ENCODE data around the gene MRPS34. TPM values are rescaled to one million over a fixed set of nuclear protein-coding genes. Genes with fewer than 3 reads are reported as not detected.

The MRPS34 gene
- total RNA-seq, 1 experiment from 2014 or later, result 101 TPM

DNA sequence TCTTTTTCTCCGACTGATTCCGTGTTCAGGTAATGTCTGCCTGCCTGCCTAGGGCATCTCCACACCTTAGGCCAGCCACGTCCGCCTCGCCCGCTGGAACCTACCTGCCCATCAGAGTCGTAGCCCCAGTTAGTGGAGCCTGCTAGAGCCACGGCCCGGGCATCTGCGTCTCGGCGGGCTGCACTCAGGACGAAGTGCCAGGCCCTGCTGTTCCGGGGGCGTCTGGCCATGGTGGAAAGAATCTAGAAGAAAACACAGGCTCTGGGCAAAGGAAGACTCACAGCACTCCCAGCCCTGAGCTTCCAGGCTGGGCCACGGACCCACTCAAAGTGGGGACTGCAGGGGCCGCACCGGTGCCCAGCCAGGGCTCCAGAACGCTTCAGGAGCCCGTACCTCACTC lies 8.3 kb upstream of the MRPS34 start:
- Histone ChIP-seq H3K27ac (ENCODE audit: low read length) (0 out of 2 replicates have a peak overlapping the region, but pooled peaks have one; percentile 32), H2AFZ (ENCODE audit: low read length) (no peak overlapping the region), H3K9ac (ENCODE audit: low read length) (peak overlapping the region; percentile 79), H3K4me1 (ENCODE audit: low read length) (peaks cover 20% of the 10 kb centered on the region), H3K4me3 (ENCODE audit: low read length) (peak overlapping the region; percentile 82), H3K36me3 (ENCODE audit: insufficient read depth, low read length) (no peaks in the 10 kb centered on the region), H3K79me2 (ENCODE audit: low read length) (peaks cover 40% of the 10 kb centered on the region), H3K9me2 (replicated peaks; ENCODE audit: insufficient read depth, low read length) (no peaks in the 10 kb centered on the region), H3K9me3 (ENCODE audit: low read length) (no peaks in the 10 kb centered on the region), H3K4me2 (ENCODE audit: low read depth, low read length, poor library complexity, severe bottlenecking) (peak overlapping the region; percentile 90), H3K27me3 (ENCODE audit: low read length) (no peaks in the 10 kb centered on the region), H4K20me1 (ENCODE audit: insufficient read depth, low read depth, low read length) (peaks cover 27% of the 10 kb centered on the region)
- no peak for DNase-seq

DNA sequence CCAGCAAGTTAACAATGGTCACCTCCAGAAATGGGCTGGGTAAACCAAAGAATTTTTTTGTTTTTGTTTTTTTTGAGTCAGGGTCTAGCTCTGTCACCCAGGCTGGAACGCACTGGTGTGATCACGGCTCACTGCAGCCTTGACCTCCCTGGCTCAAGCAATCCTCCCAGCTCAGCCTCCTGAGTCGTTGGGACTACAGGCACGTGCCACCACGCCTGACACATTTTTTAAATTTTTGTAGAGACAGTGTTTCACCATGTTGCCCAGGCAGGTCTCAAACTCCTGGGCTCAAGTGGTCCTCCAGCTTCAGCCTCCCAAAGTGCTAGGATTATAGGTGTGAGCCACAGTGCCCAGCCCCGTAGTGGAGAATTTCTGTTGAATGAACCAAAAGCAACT lies 7.7 kb upstream of the MRPS34 start:
- Histone ChIP-seq H3K9ac (ENCODE audit: low read length) (peak overlapping the region; percentile 79; the same call in 1 of the 2 replicates), H3K9me3 (ENCODE audit: low read length) (no peaks in the 10 kb centered on the region), H3K27ac (ENCODE audit: low read length) (no peak overlapping the region), H3K4me1 (ENCODE audit: low read length) (peaks cover 20% of the 10 kb centered on the region), H3K4me3 (ENCODE audit: low read length) (peak overlapping the region; percentile 82; the same call in 1 of the 2 replicates), H3K4me2 (ENCODE audit: low read depth, low read length, poor library complexity, severe bottlenecking) (peak overlapping the region; percentile 90), H3K27me3 (ENCODE audit: low read length) (no peaks in the 10 kb centered on the region), H4K20me1 (ENCODE audit: insufficient read depth, low read depth, low read length) (peaks cover 25% of the 10 kb centered on the region), H3K79me2 (ENCODE audit: low read length) (peaks cover 35% of the 10 kb centered on the region), H2AFZ (ENCODE audit: low read length) (no peak overlapping the region), H3K36me3 (ENCODE audit: insufficient read depth, low read length) (0 out of 2 replicates have a peak, but pooled peaks cover under 1% of the 10 kb centered on the region), H3K9me2 (replicated peaks; ENCODE audit: insufficient read depth, low read length) (no peaks in the 10 kb centered on the region)
- DNase-seq, result no peak

- H4K20me1 ChIP-seq (ENCODE audit: insufficient read depth, low read depth, low read length), result peaks cover 19% of the 10 kb centered on the region; the same call in 1 of the 2 replicates
- H3K9me2 ChIP-seq (replicated peaks; ENCODE audit: insufficient read depth, low read length), result no peaks in the 10 kb centered on the region
- H3K36me3 ChIP-seq (ENCODE audit: insufficient read depth, low read length), result 0 out of 2 replicates have a peak, but pooled peaks cover 2% of the 10 kb centered on the region
- 0 out of 2 replicates have a peak overlapping the region, but pooled peaks have one; percentile 82 for H3K4me3 ChIP-seq (ENCODE audit: low read length)
- H3K4me2 ChIP-seq (ENCODE audit: low read depth, low read length, poor library complexity, severe bottlenecking), result no peak overlapping the region
- H3K27me3 ChIP-seq (ENCODE audit: low read length), result no peaks in the 10 kb centered on the region
- H3K27ac ChIP-seq (ENCODE audit: low read length), result no peak overlapping the region
- no peak overlapping the region for H3K9ac ChIP-seq (ENCODE audit: low read length)
- H2AFZ ChIP-seq (ENCODE audit: low read length), result no peak overlapping the region
- DNase-seq, result no peak
- H3K9me3 ChIP-seq (ENCODE audit: low read length), result no peaks in the 10 kb centered on the region
- peaks cover 32% of the 10 kb centered on the region for H3K79me2 ChIP-seq (ENCODE audit: low read length)
- H3K4me1 ChIP-seq (ENCODE audit: low read length), result peaks cover 20% of the 10 kb centered on the region
Observed at GRCh38 chr16:1779741-1780676, 7.1 kb upstream of the MRPS34 start.

- peaks cover 18% of the 10 kb centered on the region; the same call in 1 of the 2 replicates for H4K20me1 ChIP-seq (ENCODE audit: insufficient read depth, low read depth, low read length)
- H3K4me2 ChIP-seq (ENCODE audit: low read depth, low read length, poor library complexity, severe bottlenecking), result no peak overlapping the region
- H3K27ac ChIP-seq (ENCODE audit: low read length), result no peak overlapping the region
- no peak overlapping the region for H2AFZ ChIP-seq (ENCODE audit: low read length)
- H3K4me3 ChIP-seq (ENCODE audit: low read length), result no peak overlapping the region
- no peak overlapping the region for H3K9ac ChIP-seq (ENCODE audit: low read length)
- peaks cover 32% of the 10 kb centered on the region for H3K79me2 ChIP-seq (ENCODE audit: low read length)
- 0 out of 2 replicates have a peak, but pooled peaks cover 2% of the 10 kb centered on the region for H3K36me3 ChIP-seq (ENCODE audit: insufficient read depth, low read length)
- H3K9me3 ChIP-seq (ENCODE audit: low read length), result no peaks in the 10 kb centered on the region
- no peaks in the 10 kb centered on the region for H3K9me2 ChIP-seq (replicated peaks; ENCODE audit: insufficient read depth, low read length)
- no peaks in the 10 kb centered on the region for H3K27me3 ChIP-seq (ENCODE audit: low read length)
- peaks cover 26% of the 10 kb centered on the region for H3K4me1 ChIP-seq (ENCODE audit: low read length)
- no peak for DNase-seq
Observed at GRCh38 chr16:1779234-1779701, 6.3 kb upstream of the MRPS34 start.

- H3K36me3 ChIP-seq (ENCODE audit: insufficient read depth, low read length), result 0 out of 2 replicates have a peak, but pooled peaks cover 2% of the 10 kb centered on the region
- H4K20me1 ChIP-seq (ENCODE audit: insufficient read depth, low read depth, low read length), result peaks cover 19% of the 10 kb centered on the region; the same call in 1 of the 2 replicates
Observed at GRCh38 chr16:1778200-1779179, 5.6 kb upstream of the MRPS34 start.

DNA sequence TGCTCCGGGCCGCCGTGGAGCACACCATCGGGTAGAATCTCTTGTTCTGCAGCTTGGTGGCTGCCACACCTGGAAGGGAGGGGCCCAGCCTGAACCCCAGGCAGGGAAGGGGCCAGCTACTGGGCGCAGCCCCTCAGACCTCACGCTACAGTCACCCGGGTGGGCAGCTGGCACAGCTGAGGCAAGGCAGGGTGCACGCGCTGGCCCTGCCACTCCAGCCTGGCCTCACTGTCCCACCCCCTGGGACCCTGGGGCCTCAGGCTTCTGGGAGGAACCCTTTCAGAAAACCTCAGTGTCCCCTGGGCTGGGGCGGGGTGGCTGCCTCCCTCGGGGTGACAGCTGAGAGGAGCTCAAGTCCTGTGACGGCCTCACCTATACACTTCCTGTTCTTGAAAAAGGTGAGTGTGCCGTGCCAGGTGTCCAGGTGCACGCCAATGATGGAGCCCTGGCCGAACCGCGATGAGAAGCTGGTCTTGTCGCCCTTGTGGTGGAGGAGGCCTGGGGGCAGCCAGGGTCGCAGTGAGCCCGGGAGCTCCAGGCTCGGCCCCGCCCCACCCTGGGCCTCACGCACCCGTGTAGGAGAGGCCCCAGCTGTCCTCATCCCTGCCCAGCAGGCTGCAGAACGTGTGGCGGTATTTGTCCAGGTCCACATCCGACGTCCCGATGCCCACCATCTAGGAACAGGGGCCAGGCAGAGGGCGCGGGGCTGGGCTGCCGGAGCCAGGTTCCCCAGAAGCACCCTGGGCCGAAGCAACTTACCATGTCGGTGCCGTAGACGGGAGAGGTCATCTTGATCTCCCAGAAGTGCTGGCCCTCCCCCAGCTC lies 4.7 kb upstream of the MRPS34 start:
- H3K27me3 ChIP-seq (ENCODE audit: low read length), result no peaks in the 10 kb centered on the region
- no peaks in the 10 kb centered on the region for H3K9me3 ChIP-seq (ENCODE audit: low read length)
- H3K4me2 ChIP-seq (ENCODE audit: low read depth, low read length, poor library complexity, severe bottlenecking), result no peak overlapping the region
- no peak overlapping the region for H3K4me3 ChIP-seq (ENCODE audit: low read length)
- 0 out of 2 replicates have a peak, but pooled peaks cover 2% of the 10 kb centered on the region for H3K36me3 ChIP-seq (ENCODE audit: insufficient read depth, low read length)
- H3K79me2 ChIP-seq (ENCODE audit: low read length), result peaks cover 33% of the 10 kb centered on the region
- no peak overlapping the region for H3K27ac ChIP-seq (ENCODE audit: low read length)
- no peak overlapping the region for H3K9ac ChIP-seq (ENCODE audit: low read length)
- peaks cover 19% of the 10 kb centered on the region; the same call in 1 of the 2 replicates for H4K20me1 ChIP-seq (ENCODE audit: insufficient read depth, low read depth, low read length)
- H3K9me2 ChIP-seq (replicated peaks; ENCODE audit: insufficient read depth, low read length), result no peaks in the 10 kb centered on the region
- H2AFZ ChIP-seq (ENCODE audit: low read length), result no peak overlapping the region
- no peak for DNase-seq
- peaks cover 26% of the 10 kb centered on the region for H3K4me1 ChIP-seq (ENCODE audit: low read length)

More at GRCh38 chr16:1778200-1779179, 5.6 kb upstream of the MRPS34 start:
- no peak overlapping the region for H2AFZ ChIP-seq (ENCODE audit: low read length)
- peaks cover 32% of the 10 kb centered on the region for H3K79me2 ChIP-seq (ENCODE audit: low read length)
- no peak for DNase-seq
- no peak overlapping the region for H3K4me2 ChIP-seq (ENCODE audit: low read depth, low read length, poor library complexity, severe bottlenecking)
- peaks cover 26% of the 10 kb centered on the region for H3K4me1 ChIP-seq (ENCODE audit: low read length)
- no peak overlapping the region for H3K4me3 ChIP-seq (ENCODE audit: low read length)
- no peaks in the 10 kb centered on the region for H3K9me3 ChIP-seq (ENCODE audit: low read length)
- H3K9me2 ChIP-seq (replicated peaks; ENCODE audit: insufficient read depth, low read length), result no peaks in the 10 kb centered on the region
- no peaks in the 10 kb centered on the region for H3K27me3 ChIP-seq (ENCODE audit: low read length)
- H3K9ac ChIP-seq (ENCODE audit: low read length), result no peak overlapping the region
- H3K27ac ChIP-seq (ENCODE audit: low read length), result no peak overlapping the region

DNA sequence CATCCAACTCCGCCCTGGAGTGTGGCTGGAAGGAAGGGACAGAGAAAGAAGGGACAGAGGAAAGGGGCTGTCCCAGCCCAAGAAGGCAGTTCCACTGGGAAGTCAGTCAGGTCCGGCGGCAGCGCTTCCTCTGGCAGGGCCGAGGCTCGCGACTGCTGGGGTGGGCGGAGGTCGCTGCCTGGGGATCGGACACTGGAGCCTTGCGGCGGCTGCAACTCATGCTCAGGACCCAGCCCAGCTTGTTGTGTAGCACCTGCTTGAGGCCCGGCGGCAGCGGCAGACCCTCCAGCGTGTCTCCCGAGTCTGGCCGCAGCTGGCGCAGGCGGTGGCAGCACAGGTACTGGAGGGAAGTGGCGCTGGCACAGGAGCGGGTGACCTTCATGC lies 4.0 kb upstream of the MRPS34 start:
- peaks cover 39% of the 10 kb centered on the region for H3K79me2 ChIP-seq (ENCODE audit: low read length)
- no peaks in the 10 kb centered on the region for H3K9me2 ChIP-seq (replicated peaks; ENCODE audit: insufficient read depth, low read length)
- H3K4me1 ChIP-seq (ENCODE audit: low read length), result peaks cover 26% of the 10 kb centered on the region
- H4K20me1 ChIP-seq (ENCODE audit: insufficient read depth, low read depth, low read length), result peaks cover 19% of the 10 kb centered on the region; the same call in 1 of the 2 replicates
- H3K36me3 ChIP-seq (ENCODE audit: insufficient read depth, low read length), result peaks cover 2% of the 10 kb centered on the region; the same call in 1 of the 2 replicates
- H3K9ac ChIP-seq (ENCODE audit: low read length), result no peak overlapping the region
- DNase-seq, result no peak
- no peaks in the 10 kb centered on the region for H3K27me3 ChIP-seq (ENCODE audit: low read length)
- no peak overlapping the region for H3K27ac ChIP-seq (ENCODE audit: low read length)
- H3K4me2 ChIP-seq (ENCODE audit: low read depth, low read length, poor library complexity, severe bottlenecking), result no peak overlapping the region
- H2AFZ ChIP-seq (ENCODE audit: low read length), result no peak overlapping the region
- H3K4me3 ChIP-seq (ENCODE audit: low read length), result no peak overlapping the region
- H3K9me3 ChIP-seq (ENCODE audit: low read length), result no peaks in the 10 kb centered on the region

All from Karpas-422 (cell line).